ENCODE results near the gene HNRNPDL. TPM values are rescaled to one million over a fixed set of nuclear protein-coding genes. Genes with fewer than 3 reads are reported as not detected.

Gene HNRNPDL
- polyA plus RNA-seq, 1 donor from 2014 or later: 1,146 TPM

DNA sequence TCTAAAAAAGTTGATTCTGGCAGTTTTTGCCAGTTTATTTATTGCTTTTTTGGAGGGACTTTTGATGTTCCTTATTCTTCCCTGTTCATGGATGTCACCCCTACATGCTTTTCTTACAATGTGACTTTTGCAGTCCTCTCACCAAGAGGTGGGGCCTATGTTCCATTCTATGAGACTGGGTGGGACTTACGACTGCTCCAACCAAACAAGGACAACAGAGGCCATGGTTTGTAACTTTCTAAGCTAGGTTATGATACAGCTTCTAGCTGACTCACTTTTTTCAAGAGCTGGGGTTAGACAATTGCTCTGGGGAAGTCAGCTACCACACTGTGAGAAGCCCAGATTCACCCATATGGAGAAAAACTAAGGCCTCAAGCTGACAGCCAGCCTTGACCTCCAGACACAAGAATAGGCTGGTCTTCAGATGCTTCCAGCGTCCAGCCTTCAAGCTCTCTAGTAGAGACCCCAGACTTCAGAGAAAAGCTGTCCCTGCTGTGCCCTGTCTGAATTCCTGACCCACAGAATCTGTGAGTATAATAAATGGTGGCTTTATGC lies 39.6 kb upstream of the HNRNPDL start:
- H2AFZ ChIP-seq (ENCODE audit: low read depth, low read length): no peak overlapping the region
- no peaks in the 10 kb centered on the region for H3K27me3 ChIP-seq (ENCODE audit: insufficient read depth, low read depth, low read length)
- no peak overlapping the region for H3K4me2 ChIP-seq (ENCODE audit: low read length)
- H3K9ac ChIP-seq (ENCODE audit: low read length): no peak overlapping the region
- no peaks in the 10 kb centered on the region for H3K36me3 ChIP-seq (ENCODE audit: insufficient read depth, low read length)
- no peaks in the 10 kb centered on the region for H3K9me2 ChIP-seq (ENCODE audit: insufficient read depth, low read length)
- H3F3A ChIP-seq (ENCODE audit: insufficient read depth, low read length, poor library complexity, severe bottlenecking): no peaks in the 10 kb centered on the region
- no peak overlapping the region for H3K27ac ChIP-seq (ENCODE audit: low read length)
- H3K4me3 ChIP-seq (ENCODE audit: low read length): no peak overlapping the region
- TF ChIP-seq, protein P1, sequence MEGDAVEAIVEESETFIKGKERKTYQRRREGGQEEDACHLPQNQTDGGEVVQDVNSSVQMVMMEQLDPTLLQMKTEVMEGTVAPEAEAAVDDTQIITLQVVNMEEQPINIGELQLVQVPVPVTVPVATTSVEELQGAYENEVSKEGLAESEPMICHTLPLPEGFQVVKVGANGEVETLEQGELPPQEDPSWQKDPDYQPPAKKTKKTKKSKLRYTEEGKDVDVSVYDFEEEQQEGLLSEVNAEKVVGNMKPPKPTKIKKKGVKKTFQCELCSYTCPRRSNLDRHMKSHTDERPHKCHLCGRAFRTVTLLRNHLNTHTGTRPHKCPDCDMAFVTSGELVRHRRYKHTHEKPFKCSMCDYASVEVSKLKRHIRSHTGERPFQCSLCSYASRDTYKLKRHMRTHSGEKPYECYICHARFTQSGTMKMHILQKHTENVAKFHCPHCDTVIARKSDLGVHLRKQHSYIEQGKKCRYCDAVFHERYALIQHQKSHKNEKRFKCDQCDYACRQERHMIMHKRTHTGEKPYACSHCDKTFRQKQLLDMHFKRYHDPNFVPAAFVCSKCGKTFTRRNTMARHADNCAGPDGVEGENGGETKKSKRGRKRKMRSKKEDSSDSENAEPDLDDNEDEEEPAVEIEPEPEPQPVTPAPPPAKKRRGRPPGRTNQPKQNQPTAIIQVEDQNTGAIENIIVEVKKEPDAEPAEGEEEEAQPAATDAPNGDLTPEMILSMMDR (IDR thresholded peaks at IDR 0.05; ENCODE audit: poor library complexity, severe bottlenecking): no peak
- TF ChIP-seq RAD21 (conservative IDR thresholded peaks at IDR 0.05): no peak
- no peak for TF ChIP-seq POLR2AphosphoS5 (IDR thresholded peaks at IDR 0.05)
- TF ChIP-seq, protein P2, sequence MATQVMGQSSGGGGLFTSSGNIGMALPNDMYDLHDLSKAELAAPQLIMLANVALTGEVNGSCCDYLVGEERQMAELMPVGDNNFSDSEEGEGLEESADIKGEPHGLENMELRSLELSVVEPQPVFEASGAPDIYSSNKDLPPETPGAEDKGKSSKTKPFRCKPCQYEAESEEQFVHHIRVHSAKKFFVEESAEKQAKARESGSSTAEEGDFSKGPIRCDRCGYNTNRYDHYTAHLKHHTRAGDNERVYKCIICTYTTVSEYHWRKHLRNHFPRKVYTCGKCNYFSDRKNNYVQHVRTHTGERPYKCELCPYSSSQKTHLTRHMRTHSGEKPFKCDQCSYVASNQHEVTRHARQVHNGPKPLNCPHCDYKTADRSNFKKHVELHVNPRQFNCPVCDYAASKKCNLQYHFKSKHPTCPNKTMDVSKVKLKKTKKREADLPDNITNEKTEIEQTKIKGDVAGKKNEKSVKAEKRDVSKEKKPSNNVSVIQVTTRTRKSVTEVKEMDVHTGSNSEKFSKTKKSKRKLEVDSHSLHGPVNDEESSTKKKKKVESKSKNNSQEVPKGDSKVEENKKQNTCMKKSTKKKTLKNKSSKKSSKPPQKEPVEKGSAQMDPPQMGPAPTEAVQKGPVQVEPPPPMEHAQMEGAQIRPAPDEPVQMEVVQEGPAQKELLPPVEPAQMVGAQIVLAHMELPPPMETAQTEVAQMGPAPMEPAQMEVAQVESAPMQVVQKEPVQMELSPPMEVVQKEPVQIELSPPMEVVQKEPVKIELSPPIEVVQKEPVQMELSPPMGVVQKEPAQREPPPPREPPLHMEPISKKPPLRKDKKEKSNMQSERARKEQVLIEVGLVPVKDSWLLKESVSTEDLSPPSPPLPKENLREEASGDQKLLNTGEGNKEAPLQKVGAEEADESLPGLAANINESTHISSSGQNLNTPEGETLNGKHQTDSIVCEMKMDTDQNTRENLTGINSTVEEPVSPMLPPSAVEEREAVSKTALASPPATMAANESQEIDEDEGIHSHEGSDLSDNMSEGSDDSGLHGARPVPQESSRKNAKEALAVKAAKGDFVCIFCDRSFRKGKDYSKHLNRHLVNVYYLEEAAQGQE (IDR thresholded peaks at IDR 0.05; ENCODE audit: borderline replicate concordance): no peak
- no peak for TF ChIP-seq SMC3 (conservative IDR thresholded peaks at IDR 0.05; ENCODE audit: poor library complexity)
- H4K20me1 ChIP-seq (ENCODE audit: insufficient read depth): no peaks in the 10 kb centered on the region
- H3K9me3 ChIP-seq (ENCODE audit: low read length): no peaks in the 10 kb centered on the region
- H3K79me2 ChIP-seq (replicated peaks; ENCODE audit: insufficient read depth, low read length): no peaks in the 10 kb centered on the region

DNA sequence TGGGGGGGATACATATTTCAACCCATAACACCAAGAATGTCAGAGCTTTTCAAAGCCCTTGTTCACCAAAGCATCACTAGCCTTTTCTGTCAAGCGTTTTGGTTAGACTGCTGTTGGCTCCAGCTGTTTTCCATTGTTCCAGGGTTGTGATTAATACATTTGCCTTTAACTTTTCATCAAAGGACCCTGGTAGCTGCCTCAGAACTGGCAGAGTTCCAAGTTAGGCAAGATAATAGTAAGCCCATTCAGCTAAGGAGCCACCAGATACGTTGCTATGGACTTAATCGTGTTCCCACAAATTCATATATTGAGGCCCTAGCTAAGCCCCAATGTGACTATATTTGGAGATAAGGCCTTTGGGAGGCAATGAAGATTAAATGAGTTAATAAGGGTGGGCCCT lies 37.2 kb upstream of the HNRNPDL start:
- Histone ChIP-seq H3K9ac (ENCODE audit: low read length) (no peak overlapping the region), H3K9me2 (ENCODE audit: insufficient read depth, low read length) (no peaks in the 10 kb centered on the region), H3K27ac (ENCODE audit: low read length) (no peak overlapping the region), H2AFZ (ENCODE audit: low read depth, low read length) (no peak overlapping the region), H3K9me3 (ENCODE audit: low read length) (no peaks in the 10 kb centered on the region), H3K79me2 (replicated peaks; ENCODE audit: insufficient read depth, low read length) (no peaks in the 10 kb centered on the region), H3K4me3 (ENCODE audit: low read length) (no peak overlapping the region), H3K36me3 (ENCODE audit: insufficient read depth, low read length) (no peaks in the 10 kb centered on the region), H3K27me3 (ENCODE audit: insufficient read depth, low read depth, low read length) (no peaks in the 10 kb centered on the region), H4K20me1 (ENCODE audit: insufficient read depth) (no peaks in the 10 kb centered on the region), H3F3A (ENCODE audit: insufficient read depth, low read length, poor library complexity, severe bottlenecking) (no peaks in the 10 kb centered on the region), H3K4me2 (ENCODE audit: low read length) (no peak overlapping the region)
- TF ChIP-seq, protein P1 (IDR thresholded peaks at IDR 0.05; ENCODE audit: poor library complexity, severe bottlenecking): no peak
- TF ChIP-seq TAF1 (IDR thresholded peaks at IDR 0.05; ENCODE audit: low read depth) (no peak), RAD21 (conservative IDR thresholded peaks at IDR 0.05) (no peak), SMC3 (conservative IDR thresholded peaks at IDR 0.05; ENCODE audit: poor library complexity) (no peak), MXI1 (conservative IDR thresholded peaks at IDR 0.05; ENCODE audit: poor library complexity, severe bottlenecking) (no peak), EZH2 (IDR thresholded peaks at IDR 0.05; ENCODE audit: borderline replicate concordance, insufficient read depth, low read length, poor library complexity, severe bottlenecking) (no peak), EP300 (conservative IDR thresholded peaks at IDR 0.05; ENCODE audit: poor library complexity, severe bottlenecking) (no peak), POLR2AphosphoS5 (IDR thresholded peaks at IDR 0.05) (no peak)
- TF ChIP-seq, protein P2 (IDR thresholded peaks at IDR 0.05; ENCODE audit: borderline replicate concordance): no peak

Measured in neural cell (in vitro differentiated cells).